Caco-2 (cell line): Measurements from ENCODE around the gene NFE2L1. TPM values are rescaled to one million over a fixed set of nuclear protein-coding genes. Genes with fewer than 3 reads are reported as not detected.
A peak's percentile ranks its signal among the peaks of the same experiment; 100 is the strongest.

ENCODE experiments used
- BruUV-seq: library from RNA; stranded (reverse); fragments of 400-500 nt; replicated peaks from 2 replicates; lab custom pipeline; 2021; lab: Mats Ljungman, UMichigan
- CTCF ChIA-PET: fragments of 300-600 bp; sonication (Branson Sonifier 250); formaldehyde crosslinking; loops from one replicate; lab custom pipeline; 2022; ENCODE audit warnings: antibody characterized with exemption; lab: Charles Lee
- POLR2A ChIA-PET: fragments of 300-600 bp; sonication (Branson Sonifier 250); formaldehyde crosslinking; loops from one replicate; lab custom pipeline; 2022; ENCODE audit warnings: antibody characterized with exemption; lab: Charles Lee
- DNase-seq, 2 experiments: peaks; one replicate each; pipeline versions ENCODE4 v3.0.0 to v3.0.0-alpha.2; 2020 to 2022
- H3K27me3 ChIP-seq: replicated peaks from 2 replicates; pipeline ENCODE4 v1.6.0; 2011; ENCODE audit warnings: low read length; ENCODE audit not compliant: control insufficient read depth, insufficient read depth
- H3K36me3 ChIP-seq: 2 replicates; pipeline ENCODE4 v1.5.1; 2011; ENCODE audit warnings: low read length; ENCODE audit not compliant: control insufficient read depth, insufficient read depth
- H3K4me1 ChIP-seq: fragments of 250-450 bp; sonication (Bioruptor Pico); 2 replicates; pipeline ENCODE4 v1.5.1; 2020; ENCODE audit warnings: mild to moderate bottlenecking
- H3K4me3 ChIP-seq: 2 replicates; pipeline ENCODE4 v1.5.1; 2011; ENCODE audit warnings: low read depth, mild to moderate bottlenecking, control low read depth, low read length
- H3K9me3 ChIP-seq: fragments of 250-450 bp; sonication (Bioruptor Pico); 2 replicates; pipeline ENCODE4 v1.5.1; 2020; ENCODE audit warnings: mild to moderate bottlenecking, moderate library complexity
- H3K27ac Mint-ChIP-seq: one replicate; pipeline ENCODE4 v1.8.0; 2022; ENCODE audit warnings: mixed read lengths; ENCODE audit not compliant: unreplicated experiment
- H3K27me3 Mint-ChIP-seq: one replicate; pipeline ENCODE4 v1.8.0; 2022; ENCODE audit warnings: mixed read lengths; ENCODE audit not compliant: insufficient read depth, unreplicated experiment
- H3K36me3 Mint-ChIP-seq: one replicate; pipeline ENCODE4 v1.8.0; 2022; ENCODE audit warnings: mild to moderate bottlenecking, mixed read lengths; ENCODE audit not compliant: insufficient read depth, unreplicated experiment
- H3K4me1 Mint-ChIP-seq: one replicate; pipeline ENCODE4 v1.8.0; 2022; ENCODE audit warnings: low read depth, mixed read lengths; ENCODE audit not compliant: unreplicated experiment
- H3K4me3 Mint-ChIP-seq: one replicate; pipeline ENCODE4 v1.8.0; 2022; ENCODE audit warnings: mild to moderate bottlenecking, moderate library complexity, mixed read lengths; ENCODE audit not compliant: unreplicated experiment
- H3K9me3 Mint-ChIP-seq: one replicate; pipeline ENCODE4 v1.8.0; 2022; ENCODE audit warnings: mixed read lengths; ENCODE audit not compliant: unreplicated experiment
- intact Hi-C: fragments of 100-400 bp; cut with micrococcal nuclease; formaldehyde crosslinking; loops from one replicate; pipeline ENCODE4 v1.10.0; 2022; ENCODE audit not compliant: unreplicated experiment
- total RNA-seq: library from RNA; stranded (reverse); gene quantifications from 2 replicates; pipeline ENCODE4 v1.2.3, GENCODE V29; 2022
- TF ChIP-seq, protein P1 (sequence below), 2 experiments: fragments of 200-600 bp in 1 of 2; IDR thresholded peaks; 1 replicate in 1 of 2; 2 replicates in 1 of 2; pipeline versions ENCODE4 v1.5.1 to v1.8.0; 2011 to 2022; ENCODE audit warnings: antibody characterized with exemption in 1 of 2, control low read depth in 1 of 2, inconsistent platforms in 1 of 2, low read depth in 1 of 2, low read length in 1 of 2, mild to moderate bottlenecking in 1 of 2, moderate library complexity in 1 of 2; ENCODE audit not compliant: insufficient read depth in 1 of 2, severe bottlenecking in 1 of 2, unreplicated experiment in 1 of 2

NFE2L1 gene
- total RNA-seq, 1 experiment from 2014 or later = 356 TPM

- BruUV-seq = no TSS peak
- TF ChIP-seq, protein P1, sequence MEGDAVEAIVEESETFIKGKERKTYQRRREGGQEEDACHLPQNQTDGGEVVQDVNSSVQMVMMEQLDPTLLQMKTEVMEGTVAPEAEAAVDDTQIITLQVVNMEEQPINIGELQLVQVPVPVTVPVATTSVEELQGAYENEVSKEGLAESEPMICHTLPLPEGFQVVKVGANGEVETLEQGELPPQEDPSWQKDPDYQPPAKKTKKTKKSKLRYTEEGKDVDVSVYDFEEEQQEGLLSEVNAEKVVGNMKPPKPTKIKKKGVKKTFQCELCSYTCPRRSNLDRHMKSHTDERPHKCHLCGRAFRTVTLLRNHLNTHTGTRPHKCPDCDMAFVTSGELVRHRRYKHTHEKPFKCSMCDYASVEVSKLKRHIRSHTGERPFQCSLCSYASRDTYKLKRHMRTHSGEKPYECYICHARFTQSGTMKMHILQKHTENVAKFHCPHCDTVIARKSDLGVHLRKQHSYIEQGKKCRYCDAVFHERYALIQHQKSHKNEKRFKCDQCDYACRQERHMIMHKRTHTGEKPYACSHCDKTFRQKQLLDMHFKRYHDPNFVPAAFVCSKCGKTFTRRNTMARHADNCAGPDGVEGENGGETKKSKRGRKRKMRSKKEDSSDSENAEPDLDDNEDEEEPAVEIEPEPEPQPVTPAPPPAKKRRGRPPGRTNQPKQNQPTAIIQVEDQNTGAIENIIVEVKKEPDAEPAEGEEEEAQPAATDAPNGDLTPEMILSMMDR (IDR thresholded peaks at IDR 0.05; ENCODE audit: insufficient read depth in 1 of 2, low read depth in 1 of 2, low read length in 1 of 2, severe bottlenecking in 1 of 2, unreplicated experiment in 1 of 2) = no peak
- Histone ChIP-seq H3K4me1 (peaks cover 9% of the 10 kb centered on the region; the same call in 1 of the 2 replicates), H3K27me3 (no peaks in the 10 kb centered on the region), H3K4me3 (no peak overlapping the region), H3K36me3 (no peaks in the 10 kb centered on the region), H3K9me3 (no peaks in the 10 kb centered on the region)
- no peaks in the 10 kb centered on the region for H3K9me3 Mint-ChIP-seq
- intact Hi-C loops = no loop called here
- H3K36me3 Mint-ChIP-seq = no peaks in the 10 kb centered on the region
- peak overlapping the region; percentile 75 for H3K4me3 Mint-ChIP-seq
- POLR2A ChIA-PET = interaction anchor here (1.2 kb wide), 1 partner anchor 10 kb away, joined by 5 read pairs; the partner anchor contains the start of gene NFE2L1
- CTCF ChIA-PET = interaction anchor here (0.7 to 1.2 kb wide), 2 partner anchors 13 to 58 kb away, joined by 3 to 4 read pairs; no protein-coding TSS in a partner anchor
- no peaks in the 10 kb centered on the region for H3K4me1 Mint-ChIP-seq
- DNase-seq = no peak
- H3K27me3 Mint-ChIP-seq = peaks cover 2% of the 10 kb centered on the region
- no peak overlapping the region for H3K27ac Mint-ChIP-seq
Observed at GRCh38 chr17:48038687-48039086, 9.5 kb upstream of the NFE2L1 start.

DNA sequence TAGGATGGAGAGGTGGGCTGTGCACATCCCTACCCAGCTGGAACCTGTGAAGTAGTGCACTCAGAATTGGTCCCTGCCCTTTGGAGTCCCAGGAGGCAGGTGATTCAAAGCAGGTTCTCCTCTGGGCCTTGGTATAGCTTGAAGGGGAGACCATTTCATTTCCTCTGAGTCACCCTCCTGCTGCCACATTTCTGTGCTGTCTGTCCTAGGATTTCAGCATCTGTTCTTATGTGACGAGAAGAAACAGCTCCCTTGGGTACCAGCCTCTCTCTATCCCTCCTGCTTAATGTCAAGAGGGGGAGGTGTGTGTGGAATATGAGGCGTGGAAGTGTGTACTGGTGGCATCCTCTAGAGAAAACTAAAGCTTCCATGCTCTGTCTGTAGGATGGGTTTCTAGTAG, 5.0 kb upstream of the NFE2L1 start:
- TF ChIP-seq, protein P1 (IDR thresholded peaks at IDR 0.05; ENCODE audit: insufficient read depth in 1 of 2, low read depth in 1 of 2, low read length in 1 of 2, severe bottlenecking in 1 of 2, unreplicated experiment in 1 of 2) = no peak
- H3K4me1 ChIP-seq = peaks cover 10% of the 10 kb centered on the region
- DNase-seq = no peak
- no peak overlapping the region for H3K27ac Mint-ChIP-seq
- no peaks in the 10 kb centered on the region for H3K36me3 ChIP-seq
- ChIA-PET CTCF (interaction anchor here (0.7 to 4.3 kb wide), 5 partner anchors 9 to 150 kb away, joined by 3 to 30 read pairs (median 3); no protein-coding TSS in a partner anchor), POLR2A (no interaction called here)
- peaks cover 2% of the 10 kb centered on the region for H3K27me3 Mint-ChIP-seq
- peaks cover 14% of the 10 kb centered on the region for H3K4me1 Mint-ChIP-seq
- peaks cover 19% of the 10 kb centered on the region for H3K36me3 Mint-ChIP-seq
- H3K9me3 ChIP-seq = no peaks in the 10 kb centered on the region
- intact Hi-C loops = no loop called here
- no peaks in the 10 kb centered on the region for H3K27me3 ChIP-seq
- BruUV-seq = no TSS peak
- H3K4me3 ChIP-seq = no peak overlapping the region
- no peaks in the 10 kb centered on the region for H3K9me3 Mint-ChIP-seq
- no peak overlapping the region for H3K4me3 Mint-ChIP-seq

- BruUV-seq = no TSS peak
- CTCF ChIA-PET = interaction anchor here (1.9 kb wide), 1 partner anchor 35 kb away, joined by 6 read pairs; no protein-coding TSS in a partner anchor
Observed at GRCh38 chr17:48044851-48045250, 3.3 kb upstream of the NFE2L1 start.

More at GRCh38 chr17:48044851-48045250, 3.3 kb upstream of the NFE2L1 start:
- intact Hi-C loops = loop anchor here (5.0 kb wide), 1 partner anchor 1317 kb away; the partner anchor contains the start of gene ZNF652
- no peak overlapping the region for H3K4me3 ChIP-seq
- H3K27me3 ChIP-seq = no peaks in the 10 kb centered on the region
- H3K4me3 Mint-ChIP-seq = no peak overlapping the region
- POLR2A ChIA-PET = interaction anchor here (0.6 kb wide), 1 partner anchor 74 kb away, joined by 4 read pairs; the partner anchor contains the start of gene CDK5RAP3
- no peak overlapping the region for H3K27ac Mint-ChIP-seq
- H3K4me1 Mint-ChIP-seq = peaks cover 16% of the 10 kb centered on the region
- H3K9me3 Mint-ChIP-seq = no peaks in the 10 kb centered on the region
- DNase-seq = no peak
- no peaks in the 10 kb centered on the region for H3K27me3 Mint-ChIP-seq
- peaks cover 36% of the 10 kb centered on the region for H3K36me3 Mint-ChIP-seq
- TF ChIP-seq, protein P1 (IDR thresholded peaks at IDR 0.05; ENCODE audit: insufficient read depth in 1 of 2, low read depth in 1 of 2, low read length in 1 of 2, severe bottlenecking in 1 of 2, unreplicated experiment in 1 of 2) = no peak
- H3K36me3 ChIP-seq = no peaks in the 10 kb centered on the region
- peaks cover 16% of the 10 kb centered on the region for H3K4me1 ChIP-seq
- H3K9me3 ChIP-seq = no peaks in the 10 kb centered on the region
